WTC11 (cell line): ENCODE results near the gene MST1R. TPM values are rescaled to one million over a fixed set of nuclear protein-coding genes. Genes with fewer than 3 reads are reported as not detected.
A peak's percentile ranks its signal among the peaks of the same experiment; 100 is the strongest.

Source experiments
- ATAC-seq: fragments of 200-7000 bp; cut with Tn5 transposase; 2 replicates; pipeline ENCODE4 v1.10.0; 2021; ENCODE audit warnings: mild to moderate bottlenecking, moderate library complexity
- CTCF ChIA-PET: fragments of 300-600 bp; sonication (Branson Sonifier 250); formaldehyde crosslinking; loops from one replicate; lab custom pipeline; 2021; ENCODE audit warnings: antibody characterized with exemption; lab: Charles Lee
- POLR2A ChIA-PET: fragments of 350-600 bp; sonication (Branson Sonifier 250); formaldehyde crosslinking; loops from one replicate; lab custom pipeline; 2021; ENCODE audit warnings: antibody characterized with exemption; lab: Charles Lee
- DNase-seq: peaks from one replicate; pipeline ENCODE4 v3.0.0; 2021; ENCODE audit warnings: low spot score
- H3K27ac Mint-ChIP-seq: 2 replicates; pipeline ENCODE4 v1.8.0; 2021; ENCODE audit warnings: mixed read lengths
- H3K27me3 Mint-ChIP-seq: 2 replicates; pipeline ENCODE4 v1.8.0; 2021; ENCODE audit warnings: low read depth, mild to moderate bottlenecking, moderate library complexity, mixed read lengths
- H3K36me3 Mint-ChIP-seq: 2 replicates; pipeline ENCODE4 v1.8.0; 2021; ENCODE audit warnings: mixed read lengths
- H3K4me1 Mint-ChIP-seq: 2 replicates; pipeline ENCODE4 v1.8.0; 2022; ENCODE audit warnings: mixed read lengths
- H3K4me3 Mint-ChIP-seq: 2 replicates; pipeline ENCODE4 v1.8.0; 2021; ENCODE audit warnings: mild to moderate bottlenecking, moderate library complexity, mixed read lengths
- H3K9me3 Mint-ChIP-seq: 2 replicates; pipeline ENCODE4 v1.8.0; 2021; ENCODE audit warnings: mixed read lengths
- CDX4 ChIP-seq: fragments of 250-450 bp; sonication (Bioruptor Pico); IDR thresholded peaks from 2 replicates; pipeline ENCODE4 v1.9.0; 2021; ENCODE audit warnings: moderate library complexity, mild to moderate bottlenecking, inconsistent platforms, borderline replicate concordance
- CREM ChIP-seq: sonication (generic); formaldehyde crosslinking; IDR thresholded peaks from 2 replicates; pipeline ENCODE4 v1.8.1; 2022; ENCODE audit warnings: mild to moderate bottlenecking, missing genetic modification reagents, moderate library complexity
- CTCF ChIP-seq: fragments of 200-600 bp; IDR thresholded peaks from 2 replicates; pipeline ENCODE4 v1.8.0; 2022; ENCODE audit warnings: antibody characterized with exemption
- ELF4 ChIP-seq: sonication (generic); formaldehyde crosslinking; IDR thresholded peaks from 2 replicates; pipeline ENCODE4 v1.8.1; 2022; ENCODE audit warnings: low read depth, mild to moderate bottlenecking, moderate library complexity, missing genetic modification reagents
- EMX1 ChIP-seq: fragments of 250-450 bp; sonication (Bioruptor Pico); IDR thresholded peaks from 2 replicates; pipeline ENCODE4 v1.8.0; 2021; ENCODE audit warnings: mild to moderate bottlenecking
- ERG ChIP-seq: fragments of 250-450 bp; sonication (Bioruptor Pico); IDR thresholded peaks from 2 replicates; pipeline ENCODE4 v1.8.0; 2021; ENCODE audit warnings: mild to moderate bottlenecking
- JUN ChIP-seq: sonication (generic); formaldehyde crosslinking; IDR thresholded peaks from 2 replicates; pipeline ENCODE4 v1.8.0; 2023; ENCODE audit warnings: mild to moderate bottlenecking, missing genetic modification reagents
- KAT7 ChIP-seq: sonication (generic); formaldehyde crosslinking; IDR thresholded peaks from 2 replicates; pipeline ENCODE4 v1.8.1; 2023; ENCODE audit warnings: missing genetic modification reagents, mild to moderate bottlenecking, borderline replicate concordance
- MYBL2 ChIP-seq: sonication (generic); formaldehyde crosslinking; IDR thresholded peaks from 2 replicates; pipeline ENCODE4 v1.8.1; 2023; ENCODE audit warnings: mild to moderate bottlenecking, moderate library complexity, missing genetic modification reagents
- NFE2L1 ChIP-seq: sonication (generic); formaldehyde crosslinking; IDR thresholded peaks from 2 replicates; pipeline ENCODE4 v1.8.1; 2023; ENCODE audit warnings: missing genetic modification reagents
- NFYB ChIP-seq: sonication (generic); formaldehyde crosslinking; conservative IDR thresholded peaks from 2 replicates; pipeline ENCODE4 v1.8.0; 2022; ENCODE audit warnings: low read depth, missing genetic modification reagents
- SMAD3 ChIP-seq: sonication (generic); formaldehyde crosslinking; IDR thresholded peaks from 2 replicates; pipeline ENCODE4 v1.8.0; 2022; ENCODE audit warnings: missing genetic modification reagents, mild to moderate bottlenecking, borderline replicate concordance
- SP1 ChIP-seq: sonication (generic); formaldehyde crosslinking; conservative IDR thresholded peaks from 2 replicates; pipeline ENCODE4 v1.8.1; 2022; ENCODE audit warnings: missing genetic modification reagents
- TEAD1 ChIP-seq: sonication (generic); formaldehyde crosslinking; IDR thresholded peaks from 2 replicates; pipeline ENCODE4 v1.8.0; 2022; ENCODE audit warnings: mild to moderate bottlenecking, missing genetic modification reagents
- ZNF423 ChIP-seq: fragments of 250-450 bp; sonication (Bioruptor Pico); IDR thresholded peaks from 2 replicates; pipeline ENCODE4 v2.1.2; 2022; ENCODE audit warnings: mild to moderate bottlenecking, moderate library complexity
- total RNA-seq: library from RNA; stranded (reverse); gene quantifications from 3 replicates; pipeline ENCODE4 v1.2.3, GENCODE V29; 2021
- TF ChIP-seq, protein P1 (sequence below): fragments of 250-450 bp; sonication (Bioruptor Pico); IDR thresholded peaks from 2 replicates; pipeline ENCODE4 v1.9.0; 2021; ENCODE audit warnings: mild to moderate bottlenecking, borderline replicate concordance
- TF ChIP-seq, protein P2 (sequence below): sonication (generic); formaldehyde crosslinking; IDR thresholded peaks from 2 replicates; pipeline ENCODE4 v1.8.0; 2022; ENCODE audit warnings: mild to moderate bottlenecking, missing genetic modification reagents
- TF ChIP-seq, protein P3 (sequence below): sonication (generic); formaldehyde crosslinking; IDR thresholded peaks from 2 replicates; pipeline ENCODE4 v1.8.0; 2022; ENCODE audit warnings: mild to moderate bottlenecking, missing genetic modification reagents

The MST1R gene
- total RNA-seq, 1 experiment from 2014 or later, result 6.2 TPM

DNA sequence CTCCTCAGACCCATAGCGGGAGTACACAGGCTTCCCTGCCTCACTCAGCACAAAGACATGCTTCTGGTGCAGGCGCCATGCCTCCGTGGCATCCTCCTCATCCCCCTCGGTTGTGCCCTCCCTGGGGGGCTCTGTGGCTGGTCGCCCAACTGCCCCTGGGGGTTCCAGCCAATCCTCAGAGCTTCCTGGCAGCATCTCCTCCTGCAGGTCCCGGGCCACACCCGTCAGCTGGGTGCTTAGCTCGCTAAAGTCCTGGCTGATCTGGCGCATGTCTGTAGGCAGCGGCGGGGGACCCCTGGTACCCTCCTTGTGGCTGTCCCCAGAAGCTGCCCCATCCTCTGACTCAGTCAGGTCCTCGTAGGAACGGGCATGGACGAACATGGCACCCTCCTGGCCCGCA lies 7.9 kb upstream of the MST1R start (continued):
- TF ChIP-seq MYBL2, result no peak

GRCh38 chr3:49911124-49911420 lies 7.4 kb upstream of the MST1R start:
- peaks cover 37% of the 10 kb centered on the region for H3K4me1 Mint-ChIP-seq
- no peak for ATAC-seq
- H3K4me3 Mint-ChIP-seq, result peak overlapping the region; percentile 60
- peaks cover 11% of the 10 kb centered on the region for H3K27me3 Mint-ChIP-seq
- H3K9me3 Mint-ChIP-seq, result no peaks in the 10 kb centered on the region
- H3K36me3 Mint-ChIP-seq, result no peaks in the 10 kb centered on the region
- no peak for DNase-seq
- H3K27ac Mint-ChIP-seq, result peak overlapping the region; percentile 82; the same call in 1 of the 2 replicates
- ChIA-PET POLR2A (interaction anchor here (0.9 to 3.0 kb wide), 5 partner anchors 19 to 210 kb away, joined by 3 to 19 read pairs (median 4); partner anchors contain the start of genes INKA1 and MON1A), CTCF (interaction anchor here (0.6 to 7.5 kb wide), 38 partner anchors 8 to 408 kb away, joined by 3 to 115 read pairs (median 5); partner anchors contain the start of genes AMIGO3, CAMKV, CDHR4 and INKA1)
- TF ChIP-seq, protein P1, sequence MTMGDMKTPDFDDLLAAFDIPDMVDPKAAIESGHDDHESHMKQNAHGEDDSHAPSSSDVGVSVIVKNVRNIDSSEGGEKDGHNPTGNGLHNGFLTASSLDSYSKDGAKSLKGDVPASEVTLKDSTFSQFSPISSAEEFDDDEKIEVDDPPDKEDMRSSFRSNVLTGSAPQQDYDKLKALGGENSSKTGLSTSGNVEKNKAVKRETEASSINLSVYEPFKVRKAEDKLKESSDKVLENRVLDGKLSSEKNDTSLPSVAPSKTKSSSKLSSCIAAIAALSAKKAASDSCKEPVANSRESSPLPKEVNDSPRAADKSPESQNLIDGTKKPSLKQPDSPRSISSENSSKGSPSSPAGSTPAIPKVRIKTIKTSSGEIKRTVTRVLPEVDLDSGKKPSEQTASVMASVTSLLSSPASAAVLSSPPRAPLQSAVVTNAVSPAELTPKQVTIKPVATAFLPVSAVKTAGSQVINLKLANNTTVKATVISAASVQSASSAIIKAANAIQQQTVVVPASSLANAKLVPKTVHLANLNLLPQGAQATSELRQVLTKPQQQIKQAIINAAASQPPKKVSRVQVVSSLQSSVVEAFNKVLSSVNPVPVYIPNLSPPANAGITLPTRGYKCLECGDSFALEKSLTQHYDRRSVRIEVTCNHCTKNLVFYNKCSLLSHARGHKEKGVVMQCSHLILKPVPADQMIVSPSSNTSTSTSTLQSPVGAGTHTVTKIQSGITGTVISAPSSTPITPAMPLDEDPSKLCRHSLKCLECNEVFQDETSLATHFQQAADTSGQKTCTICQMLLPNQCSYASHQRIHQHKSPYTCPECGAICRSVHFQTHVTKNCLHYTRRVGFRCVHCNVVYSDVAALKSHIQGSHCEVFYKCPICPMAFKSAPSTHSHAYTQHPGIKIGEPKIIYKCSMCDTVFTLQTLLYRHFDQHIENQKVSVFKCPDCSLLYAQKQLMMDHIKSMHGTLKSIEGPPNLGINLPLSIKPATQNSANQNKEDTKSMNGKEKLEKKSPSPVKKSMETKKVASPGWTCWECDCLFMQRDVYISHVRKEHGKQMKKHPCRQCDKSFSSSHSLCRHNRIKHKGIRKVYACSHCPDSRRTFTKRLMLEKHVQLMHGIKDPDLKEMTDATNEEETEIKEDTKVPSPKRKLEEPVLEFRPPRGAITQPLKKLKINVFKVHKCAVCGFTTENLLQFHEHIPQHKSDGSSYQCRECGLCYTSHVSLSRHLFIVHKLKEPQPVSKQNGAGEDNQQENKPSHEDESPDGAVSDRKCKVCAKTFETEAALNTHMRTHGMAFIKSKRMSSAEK, result no peak
- TF ChIP-seq, protein P2, sequence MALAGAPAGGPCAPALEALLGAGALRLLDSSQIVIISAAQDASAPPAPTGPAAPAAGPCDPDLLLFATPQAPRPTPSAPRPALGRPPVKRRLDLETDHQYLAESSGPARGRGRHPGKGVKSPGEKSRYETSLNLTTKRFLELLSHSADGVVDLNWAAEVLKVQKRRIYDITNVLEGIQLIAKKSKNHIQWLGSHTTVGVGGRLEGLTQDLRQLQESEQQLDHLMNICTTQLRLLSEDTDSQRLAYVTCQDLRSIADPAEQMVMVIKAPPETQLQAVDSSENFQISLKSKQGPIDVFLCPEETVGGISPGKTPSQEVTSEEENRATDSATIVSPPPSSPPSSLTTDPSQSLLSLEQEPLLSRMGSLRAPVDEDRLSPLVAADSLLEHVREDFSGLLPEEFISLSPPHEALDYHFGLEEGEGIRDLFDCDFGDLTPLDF (CRISPR knock-in tag), result no peak
- no peak for TF ChIP-seq ERG (CRISPR knock-in tag)
- TF ChIP-seq NFYB (CRISPR knock-in tag), result no peak
- TF ChIP-seq CTCF, result no peak
- TF ChIP-seq EMX1 (CRISPR knock-in tag), result no peak
- TF ChIP-seq CDX4 (CRISPR knock-in tag), result no peak
- no peak for TF ChIP-seq ZNF423 (CRISPR knock-in tag)

DNA sequence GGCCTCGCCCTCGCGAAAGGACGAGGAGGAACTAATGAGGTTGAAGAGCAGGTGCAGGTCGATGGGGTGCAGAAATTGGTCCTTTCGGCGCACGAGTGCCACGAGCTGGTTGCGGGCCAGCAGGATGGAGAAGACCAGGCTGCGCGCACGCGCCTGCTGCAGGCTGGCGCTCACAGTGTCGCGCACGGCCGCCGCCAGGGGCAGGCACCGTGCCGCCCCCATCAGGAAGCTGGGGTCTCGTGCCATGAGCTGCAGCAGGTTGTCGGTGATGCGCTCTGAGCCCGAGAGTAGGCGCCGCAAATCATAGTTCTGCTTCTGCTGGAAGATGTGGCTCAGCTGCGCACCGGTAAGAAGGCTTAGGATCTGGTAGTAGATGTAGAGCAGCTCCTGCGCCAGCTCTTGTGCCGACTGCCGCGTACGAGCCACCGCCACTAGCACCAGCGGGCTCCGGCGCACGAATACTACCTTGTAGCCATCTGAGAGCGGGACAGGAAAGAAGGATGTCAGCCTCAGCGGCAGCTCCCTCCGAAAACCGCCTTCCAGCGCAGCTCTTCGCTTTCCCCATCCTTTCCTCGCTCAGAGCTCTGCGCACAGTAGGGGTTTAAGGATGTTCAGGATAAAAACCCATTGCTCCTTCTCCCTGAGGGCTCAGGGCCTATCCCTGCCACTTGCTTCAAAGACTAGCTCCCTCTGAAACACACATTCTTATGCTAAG lies 6.9 kb upstream of the MST1R start:
- ATAC-seq (peak; percentile 75), DNase-seq (peak; percentile 76)
- ChIA-PET CTCF (interaction anchor here (0.6 to 7.5 kb wide), 39 partner anchors 9 to 409 kb away, joined by 3 to 115 read pairs (median 5); partner anchors contain the start of genes AMIGO3, CAMKV, CDHR4 and INKA1), POLR2A (interaction anchor here (0.9 to 3.0 kb wide), 5 partner anchors 19 to 210 kb away, joined by 3 to 19 read pairs (median 4); partner anchors contain the start of genes INKA1 and MON1A)
- Mint-ChIP-seq H3K27ac (peak overlapping the region; percentile 82; the same call in 1 of the 2 replicates), H3K4me3 (peak overlapping the region; percentile 60), H3K36me3 (no peaks in the 10 kb centered on the region), H3K9me3 (no peaks in the 10 kb centered on the region), H3K4me1 (peaks cover 42% of the 10 kb centered on the region), H3K27me3 (peaks cover 11% of the 10 kb centered on the region)
- TF ChIP-seq SMAD3 (CRISPR knock-in tag) (no peak), NFE2L1 (CRISPR knock-in tag) (no peak), SP1 (CRISPR knock-in tag) (peak; percentile 13; the same call in 1 of the 2 replicates), ELF4 (CRISPR knock-in tag) (no peak), TEAD1 (CRISPR knock-in tag) (no peak), CREM (CRISPR knock-in tag) (no peak), JUN (CRISPR knock-in tag) (no peak), KAT7 (CRISPR knock-in tag) (no peak)
- TF ChIP-seq, protein P3, sequence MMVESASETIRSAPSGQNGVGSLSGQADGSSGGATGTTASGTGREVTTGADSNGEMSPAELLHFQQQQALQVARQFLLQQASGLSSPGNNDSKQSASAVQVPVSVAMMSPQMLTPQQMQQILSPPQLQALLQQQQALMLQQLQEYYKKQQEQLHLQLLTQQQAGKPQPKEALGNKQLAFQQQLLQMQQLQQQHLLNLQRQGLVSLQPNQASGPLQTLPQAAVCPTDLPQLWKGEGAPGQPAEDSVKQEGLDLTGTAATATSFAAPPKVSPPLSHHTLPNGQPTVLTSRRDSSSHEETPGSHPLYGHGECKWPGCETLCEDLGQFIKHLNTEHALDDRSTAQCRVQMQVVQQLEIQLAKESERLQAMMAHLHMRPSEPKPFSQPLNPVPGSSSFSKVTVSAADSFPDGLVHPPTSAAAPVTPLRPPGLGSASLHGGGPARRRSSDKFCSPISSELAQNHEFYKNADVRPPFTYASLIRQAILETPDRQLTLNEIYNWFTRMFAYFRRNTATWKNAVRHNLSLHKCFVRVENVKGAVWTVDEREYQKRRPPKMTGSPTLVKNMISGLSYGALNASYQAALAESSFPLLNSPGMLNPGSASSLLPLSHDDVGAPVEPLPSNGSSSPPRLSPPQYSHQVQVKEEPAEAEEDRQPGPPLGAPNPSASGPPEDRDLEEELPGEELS (CRISPR knock-in tag), result peak; percentile 54; the same call in 1 of the 2 replicates
